ENCODE results near the gene C14orf119.

GRCh38 chr14:23137813-23138535, 42.7 kb downstream of the C14orf119 start:
- TF ChIP-seq POLR2A (IDR thresholded peaks at IDR 0.05) = no peak
- TF ChIP-seq, protein P1, sequence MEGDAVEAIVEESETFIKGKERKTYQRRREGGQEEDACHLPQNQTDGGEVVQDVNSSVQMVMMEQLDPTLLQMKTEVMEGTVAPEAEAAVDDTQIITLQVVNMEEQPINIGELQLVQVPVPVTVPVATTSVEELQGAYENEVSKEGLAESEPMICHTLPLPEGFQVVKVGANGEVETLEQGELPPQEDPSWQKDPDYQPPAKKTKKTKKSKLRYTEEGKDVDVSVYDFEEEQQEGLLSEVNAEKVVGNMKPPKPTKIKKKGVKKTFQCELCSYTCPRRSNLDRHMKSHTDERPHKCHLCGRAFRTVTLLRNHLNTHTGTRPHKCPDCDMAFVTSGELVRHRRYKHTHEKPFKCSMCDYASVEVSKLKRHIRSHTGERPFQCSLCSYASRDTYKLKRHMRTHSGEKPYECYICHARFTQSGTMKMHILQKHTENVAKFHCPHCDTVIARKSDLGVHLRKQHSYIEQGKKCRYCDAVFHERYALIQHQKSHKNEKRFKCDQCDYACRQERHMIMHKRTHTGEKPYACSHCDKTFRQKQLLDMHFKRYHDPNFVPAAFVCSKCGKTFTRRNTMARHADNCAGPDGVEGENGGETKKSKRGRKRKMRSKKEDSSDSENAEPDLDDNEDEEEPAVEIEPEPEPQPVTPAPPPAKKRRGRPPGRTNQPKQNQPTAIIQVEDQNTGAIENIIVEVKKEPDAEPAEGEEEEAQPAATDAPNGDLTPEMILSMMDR (IDR thresholded peaks at IDR 0.05) = no peak
- no peak for TF ChIP-seq POLR2AphosphoS5 (IDR thresholded peaks at IDR 0.05)

Data from breast epithelium (tissue), 3 donors.